CD4-positive, alpha-beta T cell treated with Interleukin-21 for 1 hour (primary cell): Measurements from ENCODE around the gene NUDT1.

Experiments
- DNase-seq: peaks from one replicate; pipeline ENCODE4 v3.0.0-alpha.2; 2020

Gene NUDT1

GRCh38 chr7:2271273-2272026 lies 29.4 kb downstream of the NUDT1 start:
- DNase-seq: no peak

GRCh38 chr7:2272031-2272430 lies 30.0 kb downstream of the NUDT1 start:
- no peak for DNase-seq

GRCh38 chr7:2273866-2274265 lies 31.8 kb downstream of the NUDT1 start:
- DNase-seq: no peak

- DNase-seq: no peak
These were observed 32.6 kb downstream of the NUDT1 start for GRCh38 chr7:2274666-2275065.

- DNase-seq: no peak
These were observed 33.1 kb downstream of the NUDT1 start for GRCh38 chr7:2275101-2275500.

- DNase-seq: no peak
These were observed 34.1 kb downstream of the NUDT1 start for GRCh38 chr7:2276107-2276506.

- DNase-seq: no peak
These were observed 36.0 kb downstream of the NUDT1 start for GRCh38 chr7:2278026-2278425.

GRCh38 chr7:2279896-2280295 lies 37.9 kb downstream of the NUDT1 start:
- no peak for DNase-seq

- no peak for DNase-seq
These were observed 38.4 kb downstream of the NUDT1 start for GRCh38 chr7:2280424-2280823.

GRCh38 chr7:2281541-2281940 lies 39.5 kb downstream of the NUDT1 start:
- DNase-seq: no peak

- DNase-seq: no peak
These were observed 40.2 kb downstream of the NUDT1 start for GRCh38 chr7:2282185-2282751.

GRCh38 chr7:2283074-2283473 lies 41.0 kb downstream of the NUDT1 start:
- DNase-seq: no peak

- DNase-seq: no peak
These were observed 45.7 kb downstream of the NUDT1 start for GRCh38 chr7:2287745-2288144.

GRCh38 chr7:2288503-2288902 lies 46.5 kb downstream of the NUDT1 start:
- no peak for DNase-seq

- no peak for DNase-seq
These were observed 47.1 kb downstream of the NUDT1 start for GRCh38 chr7:2289111-2289586.

- DNase-seq: no peak
These were observed 47.6 kb downstream of the NUDT1 start for GRCh38 chr7:2289621-2290020.

- no peak for DNase-seq
These were observed 48.9 kb downstream of the NUDT1 start for GRCh38 chr7:2290877-2291276.

GRCh38 chr7:2295936-2296620 lies 54.1 kb downstream of the NUDT1 start:
- no peak for DNase-seq

- DNase-seq: no peak
These were observed 54.8 kb downstream of the NUDT1 start for GRCh38 chr7:2296832-2297231.

- DNase-seq: no peak
These were observed 57.3 kb downstream of the NUDT1 start for GRCh38 chr7:2299131-2299829.

GRCh38 chr7:2299870-2300512 lies 58.0 kb downstream of the NUDT1 start:
- DNase-seq: no peak
